IMR-90 (cell line): ENCODE measurements around the gene PCP4L1. TPM values are rescaled to one million over a fixed set of nuclear protein-coding genes. Genes with fewer than 3 reads are reported as not detected.

Experiments
- ATAC-seq: fragments of 200-7000 bp; cut with Tn5 transposase; 2 replicates; pipeline ENCODE4 v1.9.1; 2020; ENCODE audit warnings: low read depth, mild to moderate bottlenecking, moderate library complexity
- BruUV-seq: library from RNA; stranded (reverse); fragments of 400-500 nt; replicated peaks from 2 replicates; lab custom pipeline; 2021; lab: Mats Ljungman, UMichigan
- CTCF ChIA-PET: fragments of 300-600 bp; formaldehyde crosslinking; extraction: SDS; loops from one replicate; lab custom pipeline; 2021; ENCODE audit warnings: antibody characterized with exemption; lab: Yijun Ruan, JAX
- POLR2A ChIA-PET: fragments of 300-600 bp; sonication (Branson Sonifier 250); formaldehyde crosslinking; loops from one replicate; lab custom pipeline; 2022; ENCODE audit warnings: antibody characterized with exemption; ENCODE audit not compliant: unreplicated experiment; lab: Charles Lee
- DNase-seq: peaks from one replicate; pipeline ENCODE4 v3.0.0; 2013
- H2AFZ ChIP-seq: replicated peaks from 2 replicates; pipeline ENCODE3; 2013; ENCODE audit warnings: low read length, mild to moderate bottlenecking; ENCODE audit not compliant: poor library complexity
- H2AK5ac ChIP-seq: 2 replicates; pipeline ENCODE4 v1.6.1; 2013; ENCODE audit warnings: low read depth, low read length, inconsistent platforms
- H2AK9ac ChIP-seq: replicated peaks from 2 replicates; pipeline ENCODE3; 2013; ENCODE audit warnings: mild to moderate bottlenecking, low read depth, low read length, moderate library complexity; ENCODE audit not compliant: poor library complexity
- H2BK120ac ChIP-seq: 2 replicates; pipeline ENCODE4 v1.6.1; 2013; ENCODE audit warnings: low read depth, low read length, inconsistent platforms
- H2BK15ac ChIP-seq: 3 replicates; pipeline ENCODE4 v1.6.1; 2013; ENCODE audit warnings: low read depth, low read length, inconsistent platforms
- H2BK20ac ChIP-seq: 2 replicates; pipeline ENCODE4 v1.6.1; 2013; ENCODE audit warnings: low read depth, mild to moderate bottlenecking, inconsistent platforms, low read length, moderate library complexity
- H2BK5ac ChIP-seq: 2 replicates; pipeline ENCODE4 v1.6.1; 2013; ENCODE audit warnings: mild to moderate bottlenecking, low read depth, low read length, inconsistent platforms; ENCODE audit not compliant: poor library complexity, severe bottlenecking
- H3K14ac ChIP-seq: replicated peaks from 2 replicates; pipeline ENCODE4 v1.6.1; 2013; ENCODE audit warnings: low read depth, low read length, inconsistent platforms
- H3K18ac ChIP-seq: 2 replicates; pipeline ENCODE4 v1.6.1; 2013; ENCODE audit warnings: low read depth, low read length, control low read depth
- H3K23ac ChIP-seq: 2 replicates; pipeline ENCODE4 v1.6.1; 2013; ENCODE audit warnings: low read depth, low read length, inconsistent platforms
- H3K27ac ChIP-seq: 2 replicates; pipeline ENCODE4 v1.5.1; 2013; ENCODE audit warnings: mild to moderate bottlenecking, control low read depth, low read length; ENCODE audit not compliant: insufficient read depth
- H3K27me3 ChIP-seq: 2 replicates; pipeline ENCODE4 v1.6.1; 2013; ENCODE audit warnings: low read length; ENCODE audit not compliant: control insufficient read depth, insufficient read depth
- H3K36me3 ChIP-seq: 2 replicates; pipeline ENCODE4 v1.6.1; 2013; ENCODE audit warnings: low read length, mixed read lengths; ENCODE audit not compliant: control insufficient read depth, insufficient read depth
- H3K4ac ChIP-seq: 2 replicates; pipeline ENCODE4 v1.6.1; 2013; ENCODE audit warnings: low read depth, low read length, inconsistent platforms
- H3K4me1 ChIP-seq: 2 replicates; pipeline ENCODE4 v1.6.1; 2013; ENCODE audit warnings: low read length, mixed read lengths; ENCODE audit not compliant: control insufficient read depth, insufficient read depth
- H3K4me2 ChIP-seq: 2 replicates; pipeline ENCODE4 v1.6.1; 2013; ENCODE audit warnings: low read depth, mild to moderate bottlenecking, control low read depth, low read length, moderate library complexity
- H3K4me3 ChIP-seq: 2 replicates; pipeline ENCODE4 v1.5.1; 2013; ENCODE audit warnings: low read depth, mild to moderate bottlenecking, control low read depth, low read length, moderate library complexity; ENCODE audit not compliant: insufficient read depth
- H3K56ac ChIP-seq: 2 replicates; pipeline ENCODE4 v1.6.1; 2013; ENCODE audit warnings: low read length, inconsistent platforms; ENCODE audit not compliant: insufficient read depth; ENCODE audit errors: extremely low read depth
- H3K79me1 ChIP-seq, 2 experiments: 2 replicates each; pipeline ENCODE4 v1.6.1; 2013; ENCODE audit warnings: low read length in 2 of 2, inconsistent platforms in 1 of 2, low read depth in 1 of 2
- H3K9ac ChIP-seq: 2 replicates; pipeline ENCODE4 v1.6.1; 2013; ENCODE audit warnings: low read depth, low read length, control low read depth
- H3K9me1 ChIP-seq: 2 replicates; pipeline ENCODE4 v1.6.1; 2013; ENCODE audit warnings: low read length, inconsistent platforms; ENCODE audit not compliant: insufficient read depth
- H3K9me3 ChIP-seq: 2 replicates; pipeline ENCODE4 v1.6.1; 2013; ENCODE audit warnings: low read length; ENCODE audit not compliant: control insufficient read depth, insufficient read depth
- H4K20me1 ChIP-seq: 2 replicates; pipeline ENCODE4 v1.6.1; 2013; ENCODE audit warnings: low read length, inconsistent platforms; ENCODE audit not compliant: insufficient read depth
- H4K5ac ChIP-seq: 2 replicates; pipeline ENCODE4 v1.6.1; 2013; ENCODE audit warnings: mild to moderate bottlenecking, low read depth, low read length, control low read depth
- H4K8ac ChIP-seq, 2 experiments: 2 replicates each; pipeline ENCODE4 v1.6.1; 2013; ENCODE audit warnings: low read depth in 2 of 2, low read length in 2 of 2, control low read depth in 1 of 2, inconsistent platforms in 1 of 2
- H4K91ac ChIP-seq: 2 replicates; pipeline ENCODE4 v1.6.1; 2013; ENCODE audit warnings: low read depth, low read length, inconsistent platforms; ENCODE audit not compliant: insufficient read depth
- BHLHE40 ChIP-seq: fragments of 150-350 bp; IDR thresholded peaks from 2 replicates; pipeline ENCODE4 v1.6.1; 2016; ENCODE audit warnings: mild to moderate bottlenecking, low read depth, low read length
- CEBPB ChIP-seq: IDR thresholded peaks from 2 replicates; pipeline ENCODE4 v1.6.1; 2012; ENCODE audit warnings: low read depth, low read length, improper control_type of control experiment
- CTCF ChIP-seq: conservative IDR thresholded peaks from 2 replicates; pipeline ENCODE4 v1.5.1; 2012; ENCODE audit warnings: mild to moderate bottlenecking, low read depth, low read length, improper control_type of control experiment
- ELK1 ChIP-seq: fragments of 150-350 bp; IDR thresholded peaks from 2 replicates; pipeline ENCODE4 v1.6.1; 2016; ENCODE audit warnings: low read depth, mild to moderate bottlenecking, low read length, moderate library complexity, borderline replicate concordance
- FOS ChIP-seq: fragments of 150-350 bp; IDR thresholded peaks from 2 replicates; pipeline ENCODE4 v1.6.1; 2016; ENCODE audit warnings: low read depth, low read length
- MAFK ChIP-seq: IDR thresholded peaks from 2 replicates; pipeline ENCODE4 v1.6.1; 2012; ENCODE audit warnings: low read depth, low read length, improper control_type of control experiment
- MAZ ChIP-seq: IDR thresholded peaks from 2 replicates; pipeline ENCODE4 v1.6.1; 2012; ENCODE audit warnings: low read depth, mild to moderate bottlenecking, low read length, improper control_type of control experiment, moderate library complexity, borderline replicate concordance
- MXI1 ChIP-seq: IDR thresholded peaks from 2 replicates; pipeline ENCODE4 v1.6.1; 2012; ENCODE audit warnings: low read depth, mild to moderate bottlenecking, low read length, moderate library complexity, borderline replicate concordance
- NFE2L2 ChIP-seq: fragments of 150-350 bp; IDR thresholded peaks from 2 replicates; pipeline ENCODE4 v1.6.1; 2016; ENCODE audit warnings: low read depth, mild to moderate bottlenecking, low read length
- POLR2A ChIP-seq: IDR thresholded peaks from 2 replicates; pipeline ENCODE4 v1.6.1; 2012; ENCODE audit warnings: mild to moderate bottlenecking, low read depth, low read length
- RAD21 ChIP-seq: IDR thresholded peaks from 2 replicates; pipeline ENCODE4 v1.6.1; 2012; ENCODE audit warnings: low read length, improper control_type of control experiment
- RCOR1 ChIP-seq: IDR thresholded peaks from 2 replicates; pipeline ENCODE4 v1.6.1; 2012; ENCODE audit warnings: mild to moderate bottlenecking, low read length, improper control_type of control experiment; ENCODE audit not compliant: insufficient replicate concordance
- RFX5 ChIP-seq: IDR thresholded peaks from 2 replicates; pipeline ENCODE4 v1.8.0; 2012; ENCODE audit warnings: low read depth, mild to moderate bottlenecking, low read length, moderate library complexity
- SMC3 ChIP-seq: fragments of 150-350 bp; IDR thresholded peaks from 2 replicates; pipeline ENCODE4 v1.6.1; 2016; ENCODE audit warnings: low read depth, mild to moderate bottlenecking, antibody characterized with exemption, low read length, moderate library complexity
- USF2 ChIP-seq: fragments of 150-350 bp; IDR thresholded peaks from 2 replicates; pipeline ENCODE4 v1.6.1; 2017; ENCODE audit warnings: mild to moderate bottlenecking, antibody characterized with exemption, low read length, low read depth
- WGBS, 2 experiments: methylation state at CpG; one replicate each; pipeline versions ENCODE4 v1.1.5 to v1.1.7; 2013; ENCODE audit warnings: missing lambda C conversion rate in 2 of 2; ENCODE audit not compliant: insufficient read length in 1 of 2; ENCODE audit errors: extremely low coverage in 2 of 2; 5-methylcytosine and 5-hydroxymethylcytosine counted together
- dilution Hi-C: fragments of 300-500 bp; cut with HindIII; formaldehyde crosslinking; loops from one replicate; pipeline ENCODE4 v1.14.3; 2018; ENCODE audit warnings: low sequenced_read_pairs; ENCODE audit not compliant: unreplicated experiment
- in situ Hi-C: fragments of 300-500 bp; cut with MboI; formaldehyde crosslinking; loops from 3 replicates; pipeline ENCODE4 v1.14.3; 2019; ENCODE audit warnings: low sequenced_read_pairs, inconsistent platforms, mixed read lengths
- intact Hi-C: fragments of 100-400 bp; cut with micrococcal nuclease; formaldehyde crosslinking; loops from 2 replicates; pipeline ENCODE4 v1.10.0; 2022
- polyA plus RNA-seq, 3 experiments: library from polyadenylated mRNA; depleted of rRNA; stranded (reverse); fragments of >200 nt; gene quantifications; 2 replicates each; pipeline ENCODE4 v1.2.3, GENCODE V29; 2012; ENCODE audit warnings: low replicate concordance in 1 of 3
- total RNA-seq: library from RNA; depleted of rRNA; stranded (reverse); fragments of >200 nt; gene quantifications from 2 replicates; pipeline ENCODE4 v1.2.3, GENCODE V29; 2012

Gene PCP4L1
- total and polyA plus RNA-seq, 2 of the 4 experiments (the other 2 are of a cell fraction), result not detected

- Histone ChIP-seq H3K27ac (no peak overlapping the region), H3K9me1 (no peaks in the 10 kb centered on the region), H2BK5ac (no peak overlapping the region), H3K9ac (no peak overlapping the region), H2AK9ac (no peak overlapping the region), H3K4ac (no peak overlapping the region), H2AK5ac (no peak overlapping the region), H2BK15ac (no peak overlapping the region), H3K56ac (no peak overlapping the region), H2BK20ac (no peak overlapping the region), H3K4me3 (no peak overlapping the region), H3K4me2 (no peak overlapping the region), H4K20me1 (no peaks in the 10 kb centered on the region), H3K9me3 (no peaks in the 10 kb centered on the region), H3K79me1 (no peaks in the 10 kb centered on the region), H3K14ac (no peak overlapping the region), H3K18ac (no peak overlapping the region), H2AFZ (no peak overlapping the region), H3K4me1 (no peaks in the 10 kb centered on the region), H4K5ac (no peak overlapping the region), H3K27me3 (peaks cover 12% of the 10 kb centered on the region), H4K91ac (no peak overlapping the region), H3K23ac (no peak overlapping the region), H2BK120ac (no peak overlapping the region), H4K8ac (no peak overlapping the region), H3K36me3 (no peaks in the 10 kb centered on the region)
- ChIA-PET POLR2A (no interaction called here), CTCF (no interaction called here)
- TF ChIP-seq SMC3 (no peak), MAFK (no peak), RFX5 (no peak), NFE2L2 (no peak), MAZ (no peak), RCOR1 (no peak), POLR2A (no peak), USF2 (no peak), RAD21 (no peak), FOS (no peak), MXI1 (no peak), CTCF (no peak), CEBPB (no peak), BHLHE40 (no peak), ELK1 (no peak)
- ATAC-seq (no peak), DNase-seq (no peak)
- intact Hi-C loops, result no loop called here
- 57% methylated on average over 3 of the region's 4 CpGs; no CpG with 5 or more reads in 1 of the 2 experiments for WGBS, 2 experiments
- dilution Hi-C loops, result no loop called here
- in situ Hi-C loops, result no loop called here
- BruUV-seq, result no TSS peak
Measured at GRCh38 chr1:161244888-161245287, 13.7 kb upstream of the PCP4L1 start.
